ENCODE measurements around the gene PFAS.
"Not testable (repeated sequence)": the region's sequence is repeated elsewhere in the genome, so short reads cannot be mapped to it uniquely, and the experiment has no call there.

The PFAS gene, protein sequence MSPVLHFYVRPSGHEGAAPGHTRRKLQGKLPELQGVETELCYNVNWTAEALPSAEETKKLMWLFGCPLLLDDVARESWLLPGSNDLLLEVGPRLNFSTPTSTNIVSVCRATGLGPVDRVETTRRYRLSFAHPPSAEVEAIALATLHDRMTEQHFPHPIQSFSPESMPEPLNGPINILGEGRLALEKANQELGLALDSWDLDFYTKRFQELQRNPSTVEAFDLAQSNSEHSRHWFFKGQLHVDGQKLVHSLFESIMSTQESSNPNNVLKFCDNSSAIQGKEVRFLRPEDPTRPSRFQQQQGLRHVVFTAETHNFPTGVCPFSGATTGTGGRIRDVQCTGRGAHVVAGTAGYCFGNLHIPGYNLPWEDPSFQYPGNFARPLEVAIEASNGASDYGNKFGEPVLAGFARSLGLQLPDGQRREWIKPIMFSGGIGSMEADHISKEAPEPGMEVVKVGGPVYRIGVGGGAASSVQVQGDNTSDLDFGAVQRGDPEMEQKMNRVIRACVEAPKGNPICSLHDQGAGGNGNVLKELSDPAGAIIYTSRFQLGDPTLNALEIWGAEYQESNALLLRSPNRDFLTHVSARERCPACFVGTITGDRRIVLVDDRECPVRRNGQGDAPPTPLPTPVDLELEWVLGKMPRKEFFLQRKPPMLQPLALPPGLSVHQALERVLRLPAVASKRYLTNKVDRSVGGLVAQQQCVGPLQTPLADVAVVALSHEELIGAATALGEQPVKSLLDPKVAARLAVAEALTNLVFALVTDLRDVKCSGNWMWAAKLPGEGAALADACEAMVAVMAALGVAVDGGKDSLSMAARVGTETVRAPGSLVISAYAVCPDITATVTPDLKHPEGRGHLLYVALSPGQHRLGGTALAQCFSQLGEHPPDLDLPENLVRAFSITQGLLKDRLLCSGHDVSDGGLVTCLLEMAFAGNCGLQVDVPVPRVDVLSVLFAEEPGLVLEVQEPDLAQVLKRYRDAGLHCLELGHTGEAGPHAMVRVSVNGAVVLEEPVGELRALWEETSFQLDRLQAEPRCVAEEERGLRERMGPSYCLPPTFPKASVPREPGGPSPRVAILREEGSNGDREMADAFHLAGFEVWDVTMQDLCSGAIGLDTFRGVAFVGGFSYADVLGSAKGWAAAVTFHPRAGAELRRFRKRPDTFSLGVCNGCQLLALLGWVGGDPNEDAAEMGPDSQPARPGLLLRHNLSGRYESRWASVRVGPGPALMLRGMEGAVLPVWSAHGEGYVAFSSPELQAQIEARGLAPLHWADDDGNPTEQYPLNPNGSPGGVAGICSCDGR (N-terminal part only)

DNA sequence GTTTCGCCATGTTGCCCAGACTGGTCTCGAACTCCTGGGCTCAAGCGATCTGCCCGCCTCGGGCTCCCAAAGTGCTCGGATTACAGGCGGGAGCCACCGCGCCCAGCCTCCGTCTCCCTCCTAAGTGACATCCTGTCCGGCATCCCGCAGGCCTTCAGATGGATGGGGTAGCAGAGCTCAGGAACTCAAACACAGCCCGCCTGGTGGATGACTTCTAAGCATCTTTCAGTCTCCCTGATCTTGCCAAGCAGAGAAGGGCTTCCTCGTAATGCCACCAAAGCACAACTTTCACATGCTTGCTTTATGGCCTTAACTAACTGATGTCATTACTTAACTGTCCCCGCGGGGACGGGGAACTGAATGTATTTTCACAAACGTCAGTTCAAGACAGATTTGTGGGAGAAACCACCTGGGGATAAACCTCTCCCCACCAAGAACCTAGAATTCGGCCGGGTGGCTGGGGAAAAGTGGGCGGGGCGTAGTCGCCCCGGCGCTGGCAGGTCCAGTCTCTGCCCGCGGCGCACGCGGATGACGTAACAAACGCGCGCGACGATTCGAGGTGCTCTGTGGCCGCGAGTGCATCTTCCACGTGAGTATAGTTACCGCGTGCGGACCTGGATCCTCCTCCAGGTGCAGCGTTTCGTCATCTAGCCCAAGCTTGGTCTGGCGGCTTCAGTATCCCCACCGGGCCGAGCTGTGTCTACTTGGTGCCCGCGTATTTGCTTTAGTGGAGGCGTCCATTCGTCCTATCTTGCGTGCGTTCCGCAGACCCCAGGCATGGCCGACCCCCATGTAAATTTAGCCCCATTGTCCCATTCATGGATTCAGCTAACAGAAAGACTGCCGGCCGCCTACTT, at the start of gene PFAS:
Gene PFAS (plus strand): TSS at position 539 of the 857 bp plus-strand sequence. CDS start 4,649 bp downstream, outside the sequence.
- peak; percentile 85 for DNase-seq

DNA sequence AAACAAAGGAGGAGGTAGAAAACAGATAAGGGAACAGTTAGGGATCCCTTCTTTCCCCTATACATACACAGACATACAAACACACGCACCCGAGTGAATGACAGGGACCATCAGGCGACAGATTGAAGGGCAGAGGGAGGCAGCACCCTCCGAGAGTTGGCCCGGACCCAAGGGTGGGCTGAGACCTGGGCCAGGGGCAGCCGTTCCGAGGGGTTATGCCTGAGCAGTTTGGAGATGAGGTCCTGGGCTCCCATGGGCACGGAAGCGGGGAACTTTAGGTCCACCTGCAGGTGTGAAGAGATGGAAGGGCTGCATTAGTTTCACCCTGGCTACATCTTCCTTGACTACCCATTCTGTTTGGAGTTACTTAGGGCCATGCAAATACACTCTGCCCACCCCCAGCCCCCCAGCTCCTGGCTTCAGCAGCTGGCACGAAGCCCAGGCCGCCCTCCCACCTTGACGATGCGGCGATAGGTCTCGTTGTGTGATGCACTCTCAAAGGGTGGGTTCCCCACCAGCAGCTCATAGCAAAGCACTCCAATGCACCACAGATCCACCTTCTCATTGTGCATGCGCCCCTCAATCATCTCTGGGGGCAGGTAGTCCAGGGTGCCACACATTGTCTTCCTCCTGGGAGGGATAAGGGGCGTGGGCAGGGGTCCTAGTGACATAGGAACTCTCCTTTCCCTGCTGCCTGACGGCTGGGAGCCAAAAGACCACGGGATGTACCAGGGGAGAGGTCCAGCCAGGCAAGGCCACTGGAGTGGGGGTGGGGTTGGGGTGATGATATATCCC, 44.1 kb upstream of the PFAS start:
- no peak for DNase-seq

DNA sequence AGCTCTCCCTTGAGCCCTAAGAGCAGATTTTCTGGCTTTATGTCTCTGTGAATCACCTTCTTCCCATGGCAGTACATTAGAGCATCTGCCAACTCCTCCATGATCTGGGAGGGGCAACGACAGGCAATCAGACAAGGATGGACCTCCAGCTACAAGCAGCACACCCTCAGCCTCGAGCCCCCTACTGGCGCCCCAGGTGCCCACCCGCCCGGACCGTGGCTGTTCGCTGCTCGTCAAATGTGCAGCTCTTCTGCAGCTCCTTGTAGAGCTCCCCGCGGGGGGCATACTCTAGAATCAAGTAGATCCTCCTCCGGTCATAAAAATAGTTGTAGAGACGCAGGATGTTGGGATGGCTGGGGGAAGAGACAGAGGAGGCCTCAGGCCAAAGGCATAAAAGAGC, 42.6 kb upstream of the PFAS start:
- DNase-seq: no peak

DNA sequence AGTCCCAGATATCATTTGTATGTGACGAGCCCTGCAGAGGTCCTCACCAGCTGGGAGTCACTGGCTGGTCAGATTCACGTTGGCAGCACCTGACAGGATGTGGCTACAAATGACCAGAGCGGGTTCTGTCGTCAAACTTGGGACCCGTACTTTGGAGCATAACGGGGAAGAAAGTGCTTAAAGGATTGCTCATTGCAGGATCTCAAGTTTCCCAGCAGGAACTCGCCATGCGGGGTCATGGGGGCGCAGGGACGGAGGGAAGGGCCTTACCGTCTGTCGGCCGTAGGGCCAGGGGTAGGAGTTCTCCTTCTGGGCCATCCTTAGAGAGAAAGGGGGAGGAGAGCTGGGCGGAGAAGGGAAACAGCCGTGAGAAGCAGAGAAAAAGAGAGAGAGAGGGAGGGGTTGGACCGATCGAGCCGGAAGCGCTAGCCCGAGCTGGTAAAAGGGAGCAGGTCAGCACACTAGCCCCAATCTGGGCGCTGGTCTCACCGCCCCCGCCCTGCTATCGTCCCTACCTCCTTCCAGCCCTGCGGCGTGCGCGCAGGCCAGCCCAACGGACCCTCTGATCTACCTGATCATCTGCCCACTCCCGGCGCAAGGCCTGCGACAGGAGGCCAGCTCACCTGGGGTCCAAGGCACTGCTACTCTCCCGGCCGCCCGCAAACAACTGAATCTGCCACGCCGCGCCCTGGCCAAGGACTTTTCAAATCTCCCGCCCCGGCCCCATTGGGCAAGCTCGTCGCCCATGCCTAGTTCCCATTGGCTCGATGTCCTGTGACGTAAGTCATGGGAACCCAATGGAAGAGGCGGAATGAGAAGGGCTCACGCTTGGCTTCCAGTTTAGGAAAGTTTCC, 39.0 kb upstream of the PFAS start, which contains the start of gene AURKB:
Gene AURKB (minus strand): TSS at position 669 of the 854 bp plus-strand sequence. CDS start 351 bp downstream, at position 318.
- peak; percentile 87 for DNase-seq

DNA sequence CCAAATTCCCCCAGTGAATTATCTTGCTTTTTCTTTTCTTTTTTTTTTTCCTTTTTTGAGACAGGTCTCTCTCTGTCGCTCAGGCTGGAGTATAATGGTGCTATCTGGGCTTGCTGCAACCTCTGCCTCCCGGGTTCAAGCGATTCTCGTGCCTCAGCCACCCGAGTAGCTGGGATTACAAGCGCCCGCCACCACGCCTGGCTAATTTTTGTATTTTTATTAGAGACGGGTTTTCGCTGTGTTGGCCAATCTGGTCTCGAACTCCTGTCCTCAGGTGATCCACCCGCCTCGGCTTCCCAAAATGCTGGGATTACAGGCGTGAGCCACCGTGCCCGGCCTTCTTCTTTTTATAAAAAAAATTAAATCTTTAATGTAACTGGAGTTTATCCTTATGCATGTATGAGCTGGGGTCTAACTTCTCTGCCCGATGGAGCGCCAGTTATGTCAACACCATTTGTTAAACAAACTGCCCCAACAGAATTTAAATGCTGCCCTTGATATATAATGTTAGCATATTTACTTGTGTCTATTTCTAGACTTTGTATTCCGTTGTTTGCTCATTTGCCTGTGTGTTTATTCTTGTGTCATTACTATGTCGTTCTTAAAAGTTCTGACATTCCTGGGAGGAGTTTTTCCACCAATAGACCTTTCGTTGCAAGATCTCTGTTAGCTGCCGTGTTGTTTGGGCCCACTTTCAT, 38.2 kb upstream of the PFAS start:
- no peak for DNase-seq

DNA sequence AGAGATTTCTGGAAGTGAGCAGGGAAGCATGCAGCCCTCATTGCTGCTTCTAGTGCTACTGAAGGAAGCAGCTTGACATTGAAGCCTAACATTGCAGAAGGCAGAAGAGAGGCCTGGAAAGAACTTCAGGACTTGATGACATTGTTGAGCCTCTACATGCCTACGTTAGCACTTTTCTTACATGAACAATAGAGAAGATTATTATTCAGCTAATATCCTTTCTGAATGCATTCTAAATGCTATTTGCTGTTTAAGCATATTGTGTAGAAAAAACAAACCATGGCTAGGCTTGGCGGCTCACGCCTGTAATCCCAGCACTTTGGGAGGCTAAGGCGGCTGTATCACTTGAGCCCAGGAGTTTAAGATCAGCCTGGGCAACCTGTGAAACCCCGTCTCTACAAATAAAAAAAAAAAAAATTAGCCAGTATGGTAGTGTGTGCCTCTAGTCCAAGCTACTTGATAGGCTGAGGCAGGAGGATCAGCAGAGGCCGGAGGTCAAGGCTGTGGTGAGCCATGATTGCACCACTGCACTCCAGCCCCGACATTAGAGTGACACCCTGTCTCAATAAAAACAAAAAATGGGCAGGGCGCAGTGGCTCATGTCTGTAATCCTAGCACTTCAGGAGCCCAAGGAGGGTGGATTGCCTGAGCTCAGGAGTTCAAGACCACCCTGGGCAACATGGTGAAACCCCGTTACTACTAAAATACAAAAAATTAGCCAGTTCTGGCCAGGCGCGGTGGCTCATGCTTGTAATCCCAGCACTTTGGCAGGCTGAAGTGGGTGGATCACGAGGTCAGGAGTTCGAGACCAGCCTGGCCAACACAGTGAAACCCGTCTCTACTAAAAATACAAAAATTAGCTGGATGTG, 36.5 kb upstream of the PFAS start:
- no peak for DNase-seq

DNA sequence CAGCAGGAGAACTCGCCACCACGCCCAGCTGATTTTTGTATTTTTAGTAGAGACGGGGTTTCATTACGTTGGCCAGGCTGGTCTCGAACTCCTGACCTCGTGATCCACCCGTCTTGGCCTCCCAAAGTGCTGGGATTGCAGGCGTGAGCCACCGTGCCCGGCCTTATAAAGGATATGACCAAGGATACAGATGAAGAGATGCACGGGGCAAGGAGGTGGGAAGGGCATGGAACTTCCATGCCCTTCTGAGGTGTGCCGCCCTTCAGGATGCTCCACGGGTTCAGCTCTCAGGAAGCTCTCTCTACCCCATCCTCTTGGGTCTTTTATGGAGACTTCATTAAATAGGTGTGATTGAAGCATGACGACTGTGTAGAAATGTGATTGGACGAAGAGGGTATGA, 35.1 kb upstream of the PFAS start:
- not testable (repeated sequence) for DNase-seq

DNA sequence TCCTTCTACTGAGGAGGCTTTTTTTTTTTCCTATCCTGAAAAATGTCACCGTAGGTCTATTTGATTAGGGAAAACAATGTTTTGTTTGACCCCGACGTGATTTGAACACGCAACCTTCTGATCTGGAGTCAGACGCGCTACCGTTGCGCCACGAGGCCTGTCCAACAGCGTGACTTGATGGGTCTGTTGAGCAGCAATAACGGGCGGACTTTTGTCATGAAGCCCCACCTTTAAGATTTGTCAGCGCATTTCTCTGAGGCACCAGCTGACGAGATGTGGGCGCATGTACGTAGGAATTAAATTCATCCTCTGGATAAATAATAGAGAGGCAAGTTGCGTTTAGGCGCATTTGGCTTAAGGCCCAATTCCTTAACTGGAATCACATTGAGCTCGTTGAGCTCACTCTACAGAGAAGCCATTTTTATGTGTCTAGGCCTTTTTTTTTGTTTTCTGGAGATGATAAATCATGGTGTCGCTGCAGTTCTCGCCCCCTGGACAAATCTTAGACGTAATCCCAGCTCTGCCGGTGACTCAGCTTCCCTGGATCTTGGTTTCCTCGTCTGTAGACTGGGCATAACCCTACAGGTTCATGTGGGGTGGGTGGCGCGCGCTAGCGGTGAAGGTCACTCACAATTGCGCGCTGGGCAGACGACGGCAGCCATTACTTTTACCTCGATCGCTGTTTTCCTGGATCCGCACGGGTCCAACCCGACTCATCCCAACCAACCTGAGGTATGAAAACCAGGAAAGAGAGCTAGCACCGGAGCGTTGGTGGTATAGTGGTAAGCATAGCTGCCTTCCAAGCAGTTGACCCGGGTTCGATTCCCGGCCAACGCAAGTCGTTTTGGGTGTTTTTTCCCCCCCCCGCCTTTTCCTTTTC, 28.1 kb upstream of the PFAS start:
- peak; percentile 95 for DNase-seq

DNA sequence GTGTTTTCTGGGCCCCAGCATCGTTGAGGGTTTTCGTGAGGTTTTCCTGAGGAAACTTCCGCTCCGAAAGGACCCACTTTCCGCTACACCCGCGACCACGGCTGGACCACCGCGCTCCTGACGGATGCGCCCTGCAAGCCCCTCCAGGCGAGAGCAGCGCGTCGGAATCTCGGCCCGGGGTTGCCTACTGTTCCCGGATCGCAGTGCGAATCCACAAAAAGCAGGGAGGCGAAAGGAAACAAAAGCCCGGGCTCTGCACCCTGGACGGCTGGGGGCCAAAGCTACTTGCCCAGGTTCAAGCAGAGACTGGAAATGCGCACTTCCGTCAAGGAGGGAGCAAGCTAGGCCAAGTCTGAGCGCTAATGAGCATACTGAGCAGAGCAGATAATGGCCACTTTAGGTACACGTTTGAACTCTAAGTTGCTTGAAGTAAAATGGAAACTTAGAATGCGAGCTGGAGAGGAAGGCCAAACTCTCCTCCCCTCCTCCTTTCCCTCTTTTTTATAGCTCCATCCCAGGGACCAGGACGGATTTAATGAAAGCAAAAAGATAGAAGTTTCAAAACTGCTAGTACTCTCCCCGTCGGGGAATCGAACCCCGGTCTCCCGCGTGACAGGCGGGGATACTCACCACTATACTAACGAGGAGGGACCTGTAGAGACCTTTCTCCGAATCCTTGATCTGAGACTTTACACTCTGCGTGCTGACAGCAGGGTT, 27.3 kb upstream of the PFAS start:
- peak; percentile 92 for DNase-seq

DNA sequence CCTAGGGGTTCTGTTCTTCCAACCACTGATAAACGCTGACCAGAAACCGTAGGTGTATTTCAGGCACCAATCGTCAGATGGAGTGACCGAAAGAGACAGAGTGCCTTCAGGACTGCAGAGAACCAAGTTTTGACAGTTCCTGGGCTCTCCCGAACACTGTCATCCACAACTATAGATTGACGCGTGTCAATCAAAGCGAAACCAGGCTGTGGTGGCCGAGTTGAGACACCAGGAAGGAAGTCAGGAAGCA, 26.8 kb upstream of the PFAS start:
- no peak for DNase-seq

DNA sequence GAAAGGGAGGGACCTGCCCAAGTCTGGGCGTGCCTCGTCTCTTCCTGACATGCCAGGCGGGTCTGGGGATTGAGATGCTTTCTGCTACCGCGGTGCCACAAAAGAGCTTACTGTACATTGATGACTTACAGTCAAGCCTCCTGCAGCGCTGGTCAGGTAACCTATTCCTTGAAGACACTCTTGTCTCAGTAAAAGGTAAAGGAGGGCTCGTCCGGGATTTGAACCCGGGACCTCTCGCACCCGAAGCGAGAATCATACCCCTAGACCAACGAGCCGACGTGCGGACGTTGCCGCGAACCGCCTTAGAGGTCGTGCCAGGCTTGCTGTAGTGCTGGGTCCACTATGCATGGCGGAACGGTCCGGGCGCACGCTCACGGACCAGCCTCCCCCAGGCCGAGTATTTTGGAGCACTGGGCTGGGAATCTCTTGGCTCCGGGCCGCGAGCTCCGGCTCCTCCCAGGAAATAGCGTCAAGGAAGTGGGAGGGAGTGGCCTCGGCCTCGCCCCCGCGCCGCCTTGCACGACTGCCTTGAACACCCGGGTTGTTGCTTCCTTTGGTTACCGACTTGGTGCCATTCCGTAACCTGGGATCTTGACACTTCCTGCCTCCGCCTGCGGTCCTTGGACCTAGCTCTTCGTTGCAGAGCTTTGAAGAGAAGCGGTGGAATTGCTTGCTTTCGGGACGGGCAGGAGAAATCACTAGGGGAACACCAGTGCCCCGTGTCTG, 26.3 kb upstream of the PFAS start:
- DNase-seq: peak; percentile 97

DNA sequence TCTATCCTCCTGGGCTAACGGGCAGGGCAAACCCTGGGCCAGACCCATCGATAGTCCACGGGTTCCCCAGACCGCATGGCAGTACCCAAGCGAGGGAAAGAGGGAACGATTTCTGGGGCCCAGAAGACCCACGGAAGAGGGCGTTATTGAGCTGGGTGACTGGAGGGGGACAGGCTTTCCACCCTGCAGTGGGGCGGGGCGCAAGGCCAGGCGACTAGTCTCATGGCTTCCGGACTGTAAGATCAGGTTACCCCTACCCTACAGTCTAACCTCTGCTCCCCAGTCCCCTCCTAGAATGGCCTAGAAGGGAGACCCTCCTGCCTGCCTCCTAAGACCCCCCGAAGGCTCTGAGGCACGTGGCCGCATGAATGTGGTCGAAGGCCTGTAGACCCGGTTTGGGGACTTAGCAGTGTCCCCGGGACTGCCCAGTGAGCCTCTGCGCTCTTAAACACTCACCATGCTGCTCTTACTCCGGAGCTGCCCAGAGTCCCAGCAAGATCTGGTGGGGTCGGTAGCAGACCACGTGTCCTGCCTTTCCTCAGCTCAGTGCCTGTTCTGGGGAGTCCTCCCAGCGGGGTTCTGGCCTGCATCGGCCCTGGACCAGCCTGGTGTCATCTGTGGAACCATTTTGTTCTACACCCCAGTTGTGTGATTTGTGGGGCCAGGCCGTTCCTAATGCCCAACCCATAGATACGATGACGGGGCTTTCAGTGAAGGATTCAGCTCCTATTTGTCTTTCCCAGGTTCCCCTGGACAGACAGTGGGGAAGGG, 25.5 kb upstream of the PFAS start:
- peak; percentile 78 for DNase-seq

DNA sequence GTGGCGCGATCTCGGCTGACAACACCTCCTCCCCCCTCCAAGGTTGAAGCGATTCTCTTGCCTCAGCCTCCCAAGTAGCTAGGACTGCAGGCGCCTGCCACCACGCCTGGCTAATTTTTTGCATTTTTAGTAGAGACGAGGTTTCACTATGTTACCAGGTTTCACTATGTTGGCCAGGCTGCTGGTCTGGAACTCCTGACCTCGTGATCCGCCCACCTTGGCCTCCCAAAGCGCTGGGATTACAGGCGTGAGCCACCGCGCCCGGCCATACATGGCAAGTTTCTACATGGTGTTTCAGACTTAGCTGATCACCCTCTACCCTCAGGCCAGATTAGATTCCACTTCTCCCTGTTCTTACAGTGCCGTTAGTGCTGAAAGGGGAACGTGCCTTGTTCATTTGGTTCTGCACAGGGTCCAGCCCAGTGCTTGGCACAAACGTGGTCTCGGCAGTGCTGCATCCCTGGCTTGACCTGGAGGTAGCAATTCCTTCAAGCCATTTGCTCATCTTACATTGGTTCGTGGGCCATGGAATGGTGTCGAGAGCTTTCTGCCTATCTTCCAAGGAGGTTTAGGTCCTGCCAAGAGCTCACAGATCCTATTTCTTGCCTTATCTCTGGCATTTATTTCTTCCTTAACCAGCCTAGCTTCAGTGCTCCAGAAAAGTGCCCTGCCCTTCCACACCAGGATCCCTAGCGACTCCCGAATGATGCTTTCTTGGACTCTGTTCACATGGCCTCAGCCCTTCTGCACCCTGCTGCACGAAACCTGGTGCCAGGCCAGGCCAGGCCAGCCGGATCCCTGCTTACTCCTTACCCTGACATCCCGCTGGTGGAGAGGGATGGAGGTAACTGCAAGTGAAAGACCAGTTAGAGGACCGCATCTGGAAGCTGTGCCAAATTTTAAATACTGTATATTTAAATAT, 23.9 kb upstream of the PFAS start:
- DNase-seq: no peak
